HEK293 (cell line): ENCODE results near the gene IGFBPL1.

Experiments used
- CTCF ChIA-PET: fragments of 350-600 bp; formaldehyde crosslinking; extraction: SDS; loops from one replicate; lab custom pipeline; 2021; ENCODE audit warnings: antibody characterized with exemption; lab: Yijun Ruan, JAX
- POLR2A ChIA-PET: fragments of 300-600 bp; formaldehyde crosslinking; extraction: SDS; loops from one replicate; lab custom pipeline; 2020; ENCODE audit warnings: antibody characterized with exemption, inconsistent platforms; lab: Yijun Ruan, JAX
- H3K27ac ChIP-seq: fragments of 200-500 bp; sonication (Bioruptor generic); 2 replicates; pipeline ENCODE4 v1.5.1; 2014; ENCODE audit warnings: low read depth, low read length, control low read depth, inconsistent platforms; ENCODE audit errors: extremely low read depth
- H3K36me3 ChIP-seq, 2 experiments: fragments of 200-500 bp in 1 of 2; sonication (Bioruptor generic) in 1 of 2; 1 replicate in 1 of 2; 2 replicates in 1 of 2; pipeline ENCODE4 v1.5.1; 2014 to 2017; ENCODE audit warnings: inconsistent platforms in 2 of 2, low read length in 2 of 2; ENCODE audit not compliant: control insufficient read depth in 2 of 2, insufficient read depth in 1 of 2
- H3K4me1 ChIP-seq: fragments of 200-500 bp; sonication (Bioruptor generic); 2 replicates; pipeline ENCODE4 v1.5.1; 2014; ENCODE audit warnings: mild to moderate bottlenecking, low read length, inconsistent platforms; ENCODE audit not compliant: control insufficient read depth, insufficient read depth
- H3K4me3 ChIP-seq: 2 replicates; pipeline ENCODE4 v1.5.1; 2011; ENCODE audit warnings: low read depth, mild to moderate bottlenecking, control low read depth, low read length, moderate library complexity
- H3K9me3 ChIP-seq: fragments of 200-500 bp; sonication (Bioruptor generic); 2 replicates; pipeline ENCODE4 v1.5.1; 2014; ENCODE audit warnings: low read depth, low read length, inconsistent platforms; ENCODE audit not compliant: control insufficient read depth, insufficient read depth
- BCL11B ChIP-seq: fragments of 450-650 bp; formaldehyde crosslinking; IDR thresholded peaks from 2 replicates; pipeline ENCODE4 v1.5.1; 2016; ENCODE audit warnings: low read depth, missing biosample characterization, missing genetic modification characterization
- SALL2 ChIP-seq: fragments of 450-650 bp; formaldehyde crosslinking; IDR thresholded peaks from 2 replicates; pipeline ENCODE4 v1.5.0; 2017; ENCODE audit warnings: missing biosample characterization, mild to moderate bottlenecking, missing genetic modification characterization, borderline replicate concordance
- ZNF184 ChIP-seq: fragments of 450-650 bp; IDR thresholded peaks from 2 replicates; pipeline ENCODE4 v1.5.1; 2018; ENCODE audit warnings: missing biosample characterization, mild to moderate bottlenecking, missing genetic modification characterization
- ZNF529 ChIP-seq: fragments of 450-650 bp; formaldehyde crosslinking; IDR thresholded peaks from 2 replicates; pipeline ENCODE4 v1.5.1; 2017; ENCODE audit warnings: missing genetic modification characterization, missing biosample characterization; ENCODE audit not compliant: insufficient replicate concordance
- ZNF776 ChIP-seq: fragments of 450-650 bp; formaldehyde crosslinking; IDR thresholded peaks from 2 replicates; pipeline ENCODE4 v1.5.0; 2017; ENCODE audit warnings: missing biosample characterization, missing genetic modification characterization, borderline replicate concordance
- ZNF792 ChIP-seq: fragments of 450-650 bp; formaldehyde crosslinking; IDR thresholded peaks from 2 replicates; pipeline ENCODE4 v1.5.1; 2016; ENCODE audit warnings: missing biosample characterization, missing genetic modification characterization
- TF ChIP-seq, protein P1 (sequence below): fragments of 450-650 bp; formaldehyde crosslinking; IDR thresholded peaks from 2 replicates; pipeline ENCODE4 v1.5.1; 2016; ENCODE audit warnings: missing biosample characterization, missing genetic modification characterization, low read depth
- TF ChIP-seq, protein P2 (sequence below): fragments of 450-650 bp; formaldehyde crosslinking; IDR thresholded peaks from 2 replicates; pipeline ENCODE4 v1.5.1; 2017; ENCODE audit warnings: missing biosample characterization, missing genetic modification characterization
- TF ChIP-seq, protein P3 (sequence below): IDR thresholded peaks from 2 replicates; pipeline ENCODE4 v1.6.1; 2011; ENCODE audit warnings: mild to moderate bottlenecking, low read depth, low read length, borderline replicate concordance
- TF ChIP-seq, protein P4 (sequence below): fragments of 450-650 bp; formaldehyde crosslinking; IDR thresholded peaks from 2 replicates; pipeline ENCODE4 v1.5.1; 2016; ENCODE audit warnings: missing biosample characterization, missing genetic modification characterization, borderline replicate concordance
- TF ChIP-seq, protein P5 (sequence below): fragments of 450-650 bp; formaldehyde crosslinking; IDR thresholded peaks from 2 replicates; pipeline ENCODE4 v1.5.1; 2016; ENCODE audit warnings: missing biosample characterization, missing genetic modification characterization, low read depth

The IGFBPL1 gene

DNA sequence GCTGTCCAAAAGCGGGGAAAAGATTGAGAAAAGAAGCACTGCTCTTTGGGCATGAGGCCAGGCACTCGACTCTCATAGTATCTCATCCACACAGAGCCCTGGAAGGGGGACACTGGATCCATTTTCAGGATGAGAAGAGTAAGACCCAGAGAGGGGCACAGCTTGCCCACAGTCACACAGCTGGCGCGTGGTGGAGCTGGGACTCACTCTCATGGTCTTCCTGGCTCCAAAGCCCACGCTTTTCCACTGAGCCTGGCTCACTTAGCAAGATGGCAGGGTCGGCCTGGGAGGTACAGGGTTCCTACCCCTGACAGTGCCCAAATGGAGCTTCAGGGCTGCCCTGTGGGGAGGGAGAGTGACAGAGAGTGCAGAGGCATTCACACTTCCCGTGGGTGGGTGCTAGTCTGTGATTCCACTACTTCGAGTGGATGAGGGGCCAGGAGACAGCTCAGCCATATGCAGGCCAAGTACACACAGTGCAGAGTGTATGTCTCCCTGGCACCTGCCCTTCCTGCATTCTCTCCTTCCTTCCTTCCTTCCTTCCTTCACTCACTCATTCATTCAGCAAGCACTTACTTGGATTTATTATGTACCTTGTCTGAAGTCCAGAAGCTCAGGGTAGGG is 18.3 kb upstream of the IGFBPL1 start:
- Histone ChIP-seq H3K4me1 (no peaks in the 10 kb centered on the region), H3K27ac (no peak overlapping the region), H3K4me3 (no peak overlapping the region), H3K36me3 (no peaks in the 10 kb centered on the region), H3K9me3 (no peaks in the 10 kb centered on the region)
- ChIA-PET CTCF (interaction anchor here (0.6 to 2.5 kb wide), 2 partner anchors 10 to 27 kb away, joined by 3 to 18 read pairs; no protein-coding TSS in a partner anchor), POLR2A (interaction anchor here (0.7 kb wide), 1 partner anchor 9 kb away, joined by 4 read pairs; no protein-coding TSS in a partner anchor)
- TF ChIP-seq, protein P1, sequence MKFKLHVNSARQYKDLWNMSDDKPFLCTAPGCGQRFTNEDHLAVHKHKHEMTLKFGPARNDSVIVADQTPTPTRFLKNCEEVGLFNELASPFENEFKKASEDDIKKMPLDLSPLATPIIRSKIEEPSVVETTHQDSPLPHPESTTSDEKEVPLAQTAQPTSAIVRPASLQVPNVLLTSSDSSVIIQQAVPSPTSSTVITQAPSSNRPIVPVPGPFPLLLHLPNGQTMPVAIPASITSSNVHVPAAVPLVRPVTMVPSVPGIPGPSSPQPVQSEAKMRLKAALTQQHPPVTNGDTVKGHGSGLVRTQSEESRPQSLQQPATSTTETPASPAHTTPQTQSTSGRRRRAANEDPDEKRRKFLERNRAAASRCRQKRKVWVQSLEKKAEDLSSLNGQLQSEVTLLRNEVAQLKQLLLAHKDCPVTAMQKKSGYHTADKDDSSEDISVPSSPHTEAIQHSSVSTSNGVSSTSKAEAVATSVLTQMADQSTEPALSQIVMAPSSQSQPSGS (tag by site-specific recombination), result no peak
- no peak for TF ChIP-seq ZNF776
- no peak for TF ChIP-seq ZNF792 (tag by site-specific recombination)
- no peak for TF ChIP-seq ZNF529 (tag by site-specific recombination)
- TF ChIP-seq ZNF184 (tag by site-specific recombination), result no peak
- TF ChIP-seq, protein P2, sequence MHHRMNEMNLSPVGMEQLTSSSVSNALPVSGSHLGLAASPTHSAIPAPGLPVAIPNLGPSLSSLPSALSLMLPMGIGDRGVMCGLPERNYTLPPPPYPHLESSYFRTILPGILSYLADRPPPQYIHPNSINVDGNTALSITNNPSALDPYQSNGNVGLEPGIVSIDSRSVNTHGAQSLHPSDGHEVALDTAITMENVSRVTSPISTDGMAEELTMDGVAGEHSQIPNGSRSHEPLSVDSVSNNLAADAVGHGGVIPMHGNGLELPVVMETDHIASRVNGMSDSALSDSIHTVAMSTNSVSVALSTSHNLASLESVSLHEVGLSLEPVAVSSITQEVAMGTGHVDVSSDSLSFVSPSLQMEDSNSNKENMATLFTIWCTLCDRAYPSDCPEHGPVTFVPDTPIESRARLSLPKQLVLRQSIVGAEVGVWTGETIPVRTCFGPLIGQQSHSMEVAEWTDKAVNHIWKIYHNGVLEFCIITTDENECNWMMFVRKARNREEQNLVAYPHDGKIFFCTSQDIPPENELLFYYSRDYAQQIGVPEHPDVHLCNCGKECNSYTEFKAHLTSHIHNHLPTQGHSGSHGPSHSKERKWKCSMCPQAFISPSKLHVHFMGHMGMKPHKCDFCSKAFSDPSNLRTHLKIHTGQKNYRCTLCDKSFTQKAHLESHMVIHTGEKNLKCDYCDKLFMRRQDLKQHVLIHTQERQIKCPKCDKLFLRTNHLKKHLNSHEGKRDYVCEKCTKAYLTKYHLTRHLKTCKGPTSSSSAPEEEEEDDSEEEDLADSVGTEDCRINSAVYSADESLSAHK, result no peak
- TF ChIP-seq, protein P3, sequence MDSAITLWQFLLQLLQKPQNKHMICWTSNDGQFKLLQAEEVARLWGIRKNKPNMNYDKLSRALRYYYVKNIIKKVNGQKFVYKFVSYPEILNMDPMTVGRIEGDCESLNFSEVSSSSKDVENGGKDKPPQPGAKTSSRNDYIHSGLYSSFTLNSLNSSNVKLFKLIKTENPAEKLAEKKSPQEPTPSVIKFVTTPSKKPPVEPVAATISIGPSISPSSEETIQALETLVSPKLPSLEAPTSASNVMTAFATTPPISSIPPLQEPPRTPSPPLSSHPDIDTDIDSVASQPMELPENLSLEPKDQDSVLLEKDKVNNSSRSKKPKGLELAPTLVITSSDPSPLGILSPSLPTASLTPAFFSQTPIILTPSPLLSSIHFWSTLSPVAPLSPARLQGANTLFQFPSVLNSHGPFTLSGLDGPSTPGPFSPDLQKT, result no peak
- no peak for TF ChIP-seq SALL2
- TF ChIP-seq, protein P4, sequence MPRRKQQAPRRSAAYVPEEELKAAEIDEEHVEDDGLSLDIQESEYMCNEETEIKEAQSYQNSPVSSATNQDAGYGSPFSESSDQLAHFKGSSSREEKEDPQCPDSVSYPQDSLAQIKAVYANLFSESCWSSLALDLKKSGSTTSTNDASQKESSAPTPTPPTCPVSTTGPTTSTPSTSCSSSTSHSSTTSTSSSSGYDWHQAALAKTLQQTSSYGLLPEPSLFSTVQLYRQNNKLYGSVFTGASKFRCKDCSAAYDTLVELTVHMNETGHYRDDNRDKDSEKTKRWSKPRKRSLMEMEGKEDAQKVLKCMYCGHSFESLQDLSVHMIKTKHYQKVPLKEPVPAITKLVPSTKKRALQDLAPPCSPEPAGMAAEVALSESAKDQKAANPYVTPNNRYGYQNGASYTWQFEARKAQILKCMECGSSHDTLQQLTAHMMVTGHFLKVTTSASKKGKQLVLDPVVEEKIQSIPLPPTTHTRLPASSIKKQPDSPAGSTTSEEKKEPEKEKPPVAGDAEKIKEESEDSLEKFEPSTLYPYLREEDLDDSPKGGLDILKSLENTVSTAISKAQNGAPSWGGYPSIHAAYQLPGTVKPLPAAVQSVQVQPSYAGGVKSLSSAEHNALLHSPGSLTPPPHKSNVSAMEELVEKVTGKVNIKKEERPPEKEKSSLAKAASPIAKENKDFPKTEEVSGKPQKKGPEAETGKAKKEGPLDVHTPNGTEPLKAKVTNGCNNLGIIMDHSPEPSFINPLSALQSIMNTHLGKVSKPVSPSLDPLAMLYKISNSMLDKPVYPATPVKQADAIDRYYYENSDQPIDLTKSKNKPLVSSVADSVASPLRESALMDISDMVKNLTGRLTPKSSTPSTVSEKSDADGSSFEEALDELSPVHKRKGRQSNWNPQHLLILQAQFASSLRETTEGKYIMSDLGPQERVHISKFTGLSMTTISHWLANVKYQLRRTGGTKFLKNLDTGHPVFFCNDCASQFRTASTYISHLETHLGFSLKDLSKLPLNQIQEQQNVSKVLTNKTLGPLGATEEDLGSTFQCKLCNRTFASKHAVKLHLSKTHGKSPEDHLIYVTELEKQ, result no peak
- no peak for TF ChIP-seq BCL11B
- TF ChIP-seq, protein P5, sequence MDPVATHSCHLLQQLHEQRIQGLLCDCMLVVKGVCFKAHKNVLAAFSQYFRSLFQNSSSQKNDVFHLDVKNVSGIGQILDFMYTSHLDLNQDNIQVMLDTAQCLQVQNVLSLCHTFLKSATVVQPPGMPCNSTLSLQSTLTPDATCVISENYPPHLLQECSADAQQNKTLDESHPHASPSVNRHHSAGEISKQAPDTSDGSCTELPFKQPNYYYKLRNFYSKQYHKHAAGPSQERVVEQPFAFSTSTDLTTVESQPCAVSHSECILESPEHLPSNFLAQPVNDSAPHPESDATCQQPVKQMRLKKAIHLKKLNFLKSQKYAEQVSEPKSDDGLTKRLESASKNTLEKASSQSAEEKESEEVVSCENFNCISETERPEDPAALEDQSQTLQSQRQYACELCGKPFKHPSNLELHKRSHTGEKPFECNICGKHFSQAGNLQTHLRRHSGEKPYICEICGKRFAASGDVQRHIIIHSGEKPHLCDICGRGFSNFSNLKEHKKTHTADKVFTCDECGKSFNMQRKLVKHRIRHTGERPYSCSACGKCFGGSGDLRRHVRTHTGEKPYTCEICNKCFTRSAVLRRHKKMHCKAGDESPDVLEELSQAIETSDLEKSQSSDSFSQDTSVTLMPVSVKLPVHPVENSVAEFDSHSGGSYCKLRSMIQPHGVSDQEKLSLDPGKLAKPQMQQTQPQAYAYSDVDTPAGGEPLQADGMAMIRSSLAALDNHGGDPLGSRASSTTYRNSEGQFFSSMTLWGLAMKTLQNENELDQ (tag by site-specific recombination), result no peak
